NCI-H1417 (cell line): ENCODE measurements around the gene UBL7.

Experiments
- DNase-seq, 3 experiments: peaks; one replicate each; lab custom pipeline; 2025; lab: John Stamatoyannopoulos, UW

Gene UBL7

DNA sequence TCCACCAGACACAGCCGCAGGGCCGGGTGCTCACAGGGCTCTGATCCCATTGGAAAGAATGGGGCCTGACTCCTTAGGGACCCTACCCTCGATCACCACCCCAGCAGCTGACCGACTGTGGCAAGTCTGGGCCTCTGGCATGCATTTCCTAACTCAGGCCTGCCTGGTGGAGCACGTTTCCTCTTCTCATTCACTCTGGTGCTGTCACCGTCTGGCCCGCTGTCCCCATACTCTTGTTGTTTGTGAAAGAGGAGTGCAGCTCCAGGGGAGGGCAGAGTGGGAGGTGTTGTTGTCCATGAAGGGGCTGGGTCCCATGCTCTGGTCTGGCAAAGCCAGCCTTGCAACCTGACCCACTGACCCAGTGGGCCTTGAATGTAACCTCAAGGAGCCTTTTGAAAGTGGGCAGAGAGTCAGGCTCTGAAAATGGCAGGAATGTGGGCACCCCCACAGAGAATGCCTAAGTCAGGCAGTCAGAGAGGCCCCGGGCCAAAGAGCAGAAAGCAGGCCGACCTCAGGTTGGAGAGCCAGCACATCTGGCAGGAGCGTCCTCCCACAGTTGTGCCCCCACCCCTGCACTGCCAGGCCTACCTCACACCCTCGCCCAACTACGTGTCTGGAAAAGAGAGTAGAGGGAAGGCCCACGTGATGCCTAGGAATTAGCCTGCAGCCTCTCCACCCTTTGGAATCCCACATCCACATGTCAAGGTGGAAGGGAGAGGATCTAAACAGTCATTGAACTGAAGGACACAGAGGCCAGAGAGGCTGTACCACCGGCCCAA is 38.1 kb downstream of the UBL7 start:
- DNase-seq: no peak

DNA sequence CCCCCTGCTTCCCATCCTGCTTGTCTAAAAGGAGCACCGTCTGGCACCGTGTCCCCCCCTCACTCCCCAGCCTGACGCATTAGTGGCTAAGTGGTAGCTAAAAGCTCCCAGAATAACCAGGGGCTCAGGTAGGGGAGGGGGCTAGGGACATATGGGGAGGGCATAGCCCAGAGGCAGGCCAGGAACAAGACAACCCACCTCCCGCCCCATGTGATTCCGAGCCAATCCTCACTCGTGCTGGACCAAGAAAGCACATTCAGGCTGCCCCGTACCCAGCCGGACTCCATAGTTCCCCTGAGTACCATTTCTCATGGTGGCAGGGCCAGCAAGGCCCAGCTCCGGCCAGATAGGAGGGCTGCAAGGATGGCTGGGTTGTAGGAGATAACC is 38.7 kb downstream of the UBL7 start:
- no peak for DNase-seq

DNA sequence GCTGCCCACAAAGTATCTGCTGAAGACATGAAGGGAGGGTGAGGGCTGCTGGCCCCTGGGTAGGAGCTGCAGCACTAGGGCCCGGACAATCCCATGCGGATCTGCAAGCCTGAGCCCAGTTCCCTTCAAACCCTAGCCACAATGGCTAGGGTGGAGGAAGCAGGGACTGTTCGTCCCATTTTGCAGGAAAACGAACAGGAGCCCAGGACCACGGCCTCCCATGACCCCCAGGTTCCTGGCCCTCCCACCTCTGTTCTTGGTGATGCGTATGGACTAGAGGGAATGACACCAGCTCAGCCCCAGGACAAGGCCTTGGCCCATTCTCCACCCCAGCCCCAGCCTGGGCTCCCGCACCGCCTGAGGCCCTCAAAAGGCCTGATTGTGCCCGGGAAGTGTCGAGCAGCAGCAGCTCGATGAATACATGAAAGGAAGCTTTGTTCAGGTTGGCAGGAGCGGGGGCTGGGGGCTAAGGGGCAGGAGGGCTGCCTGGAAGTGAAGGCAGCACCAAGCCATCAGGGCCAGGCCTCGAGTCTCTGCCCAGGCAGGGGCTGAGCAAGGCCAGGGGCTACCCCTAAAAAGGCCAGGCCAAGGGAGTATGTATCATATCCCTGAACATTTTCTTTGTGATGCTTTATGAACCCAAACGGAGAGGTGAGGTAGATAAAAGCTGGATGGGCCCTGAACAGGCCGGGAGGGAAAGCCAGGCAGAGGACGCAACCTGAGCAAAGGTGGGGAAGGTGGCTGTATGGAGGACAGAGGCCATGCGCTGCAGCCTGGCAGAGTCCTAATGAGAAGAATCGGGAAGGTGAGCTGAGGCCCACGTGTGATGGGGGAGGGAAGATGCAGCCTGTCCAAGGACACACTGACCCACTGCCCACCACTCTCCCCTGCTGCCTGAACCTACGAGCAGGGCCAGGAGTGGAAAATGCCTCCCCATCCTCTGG is 39.4 kb downstream of the UBL7 start:
- no peak for DNase-seq

DNA sequence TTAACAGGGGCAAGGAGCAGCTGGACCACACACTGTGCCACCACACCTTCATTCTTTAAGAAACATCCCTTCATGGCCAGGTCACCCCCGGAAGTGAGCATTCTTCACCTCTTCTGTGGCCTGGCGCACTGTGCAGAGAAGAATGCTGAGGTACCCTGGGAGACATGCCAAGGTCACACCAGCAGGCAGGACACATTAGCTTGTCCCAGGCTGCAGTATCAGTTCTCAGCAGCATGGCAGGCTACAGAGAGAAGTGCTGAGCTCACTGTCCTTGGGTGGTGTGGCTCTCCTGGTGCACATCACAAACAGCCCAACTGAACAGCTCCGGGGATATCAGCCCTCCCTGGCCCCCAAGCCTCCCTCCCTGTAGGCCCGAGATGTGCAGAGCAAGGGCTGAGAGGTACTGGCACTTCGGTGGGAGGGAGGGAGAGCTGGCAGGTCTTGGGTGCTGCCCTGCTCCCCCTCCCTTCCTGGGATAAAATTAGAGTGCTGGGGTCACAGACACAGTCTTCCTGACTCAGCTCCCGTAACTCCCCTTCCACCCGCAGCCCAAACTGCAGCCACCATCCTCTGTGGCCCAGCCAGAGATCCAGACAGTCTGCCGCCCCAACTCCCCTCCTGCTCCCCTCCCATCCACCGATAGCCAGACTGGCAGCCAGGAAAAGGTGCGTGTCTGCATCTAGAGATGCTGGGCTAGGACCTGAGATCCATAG is 40.6 kb downstream of the UBL7 start:
- DNase-seq: no peak

DNA sequence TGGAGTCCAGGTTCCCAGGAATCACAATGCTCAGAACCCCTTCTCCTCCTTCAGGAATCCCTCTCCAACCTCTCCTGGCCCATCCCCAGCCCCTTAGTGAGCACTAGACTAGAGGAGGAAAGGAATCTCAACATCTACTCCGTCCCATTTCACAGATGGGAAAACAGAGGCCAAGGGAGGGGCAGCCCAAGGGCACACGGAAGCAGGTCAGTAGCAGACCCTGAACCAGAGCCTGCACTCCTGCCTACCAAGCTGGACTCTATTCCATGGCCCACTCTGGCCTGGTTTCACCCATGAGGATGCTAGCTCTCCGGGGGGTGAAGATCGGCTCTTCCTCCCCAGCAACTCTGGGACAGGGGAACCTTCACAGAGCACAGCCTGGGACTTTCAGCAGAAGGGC is 41.5 kb downstream of the UBL7 start:
- no peak for DNase-seq

DNA sequence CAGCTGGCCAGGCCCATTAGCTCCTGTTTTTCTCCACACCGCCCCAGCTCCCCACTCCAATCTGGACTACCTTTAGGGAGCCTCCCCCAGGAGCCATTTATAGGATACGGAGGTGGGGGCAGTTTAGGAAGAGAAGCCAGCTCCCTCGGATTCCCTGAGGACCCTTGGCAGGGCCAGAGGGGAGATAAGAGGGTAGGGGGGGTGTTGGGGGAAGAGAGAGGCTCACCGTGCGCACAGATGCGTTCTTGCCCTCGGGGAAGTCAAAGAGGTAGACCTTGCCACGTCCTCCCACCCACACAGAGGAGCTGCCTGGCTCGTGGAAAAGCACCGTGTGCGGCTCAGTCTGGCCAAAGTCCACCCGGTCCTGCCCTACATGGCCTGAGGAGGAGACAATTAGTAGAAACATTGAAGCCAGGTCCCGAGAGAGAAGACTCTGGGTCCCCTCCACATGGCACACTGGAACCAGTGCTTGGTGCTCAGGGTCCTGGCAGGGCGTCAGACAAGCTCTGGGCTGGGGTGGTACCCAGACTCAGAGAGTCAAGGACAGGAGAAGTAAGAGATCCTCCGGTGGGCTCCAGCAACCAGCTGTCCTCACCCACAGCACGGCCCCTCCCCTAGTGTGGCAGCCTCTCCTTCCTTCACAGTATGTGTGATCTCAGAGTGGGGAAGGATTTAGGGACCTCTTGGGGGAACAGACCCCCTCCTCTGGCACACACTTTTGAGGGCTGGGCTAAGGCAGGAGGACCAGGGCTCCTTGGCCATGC is 42.2 kb downstream of the UBL7 start:
- no peak for DNase-seq

DNA sequence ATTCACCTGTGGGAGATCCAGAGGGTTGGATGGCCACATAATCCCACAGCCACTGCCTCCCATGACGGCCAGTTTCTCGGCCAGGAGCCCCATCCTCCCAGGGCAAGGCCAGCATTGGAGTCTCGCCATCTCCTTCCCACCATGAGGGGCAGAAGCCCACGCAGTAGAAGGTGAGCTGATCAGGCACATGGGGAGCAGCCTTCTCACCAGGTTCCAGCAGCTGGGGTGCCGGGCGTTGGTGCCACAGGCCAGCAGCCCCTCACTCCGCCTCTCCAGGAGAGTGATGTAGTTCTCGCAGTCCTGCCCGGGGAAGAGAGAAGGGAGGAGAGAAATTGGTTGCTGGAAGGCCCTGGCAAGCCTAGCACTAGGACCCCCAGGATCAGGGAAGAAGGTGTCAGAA is 43.3 kb downstream of the UBL7 start:
- no peak for DNase-seq

DNA sequence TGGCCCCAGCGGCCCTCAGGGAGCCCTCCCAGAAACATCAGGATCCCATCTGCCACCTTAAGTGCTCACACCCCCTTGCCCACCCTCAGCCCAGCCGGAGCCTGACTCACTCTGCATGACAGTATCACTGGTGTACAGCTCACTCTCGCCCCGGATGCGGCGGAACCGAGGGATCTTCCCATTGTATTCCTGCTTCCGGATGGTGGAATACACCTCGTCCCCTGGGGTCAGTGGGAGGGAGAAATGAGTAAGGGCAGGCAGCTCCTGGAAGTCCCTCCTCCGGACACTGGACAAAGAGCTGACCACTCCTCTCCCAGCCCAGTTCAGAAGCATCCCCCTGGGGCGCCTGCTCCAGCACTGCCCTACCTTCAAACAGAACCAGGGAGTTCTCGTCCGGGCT is 43.7 kb downstream of the UBL7 start:
- DNase-seq: no peak

DNA sequence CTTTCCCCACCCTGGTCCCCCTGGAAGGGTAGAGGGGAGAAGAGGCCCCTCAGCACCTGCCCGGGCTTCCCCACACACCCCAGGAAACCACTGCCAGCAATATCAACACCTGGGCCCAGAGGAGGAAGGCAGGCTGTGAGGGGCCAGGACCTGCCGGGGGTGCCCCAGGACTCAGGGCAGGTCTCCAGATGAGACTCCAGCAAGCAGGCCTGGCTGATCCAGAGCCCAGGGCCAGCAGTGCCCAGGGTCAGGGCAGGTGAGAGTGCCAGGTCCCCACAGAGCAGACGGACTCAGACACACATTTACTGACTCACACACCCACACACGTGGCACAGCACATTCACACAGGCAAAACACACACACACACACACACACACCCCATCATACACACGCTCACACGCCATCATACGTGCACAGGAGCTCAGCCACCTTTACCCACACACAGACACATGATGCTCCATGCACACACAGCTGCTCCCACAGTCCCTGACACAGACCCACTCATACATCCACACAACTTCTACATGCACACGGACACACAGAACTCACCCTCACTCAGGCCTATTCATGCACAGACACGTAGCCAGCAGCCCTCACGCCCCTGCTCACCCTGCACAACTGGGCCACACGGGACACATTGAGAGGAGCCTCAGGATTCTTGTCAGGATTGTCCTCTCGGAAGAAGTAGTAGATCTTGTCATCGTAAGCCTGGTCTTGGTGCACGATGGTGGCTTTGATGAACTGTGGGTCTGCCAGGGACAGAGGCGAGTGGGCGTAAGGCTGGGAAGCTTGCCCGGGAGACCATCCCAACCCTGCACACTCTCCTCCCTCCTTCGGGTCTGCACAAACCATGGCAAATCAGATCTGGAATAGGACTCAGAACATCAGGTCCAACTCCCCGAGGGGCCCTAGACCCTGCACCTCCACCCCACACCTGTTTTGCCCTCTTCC is 44.7 kb downstream of the UBL7 start:
- no peak for DNase-seq

DNA sequence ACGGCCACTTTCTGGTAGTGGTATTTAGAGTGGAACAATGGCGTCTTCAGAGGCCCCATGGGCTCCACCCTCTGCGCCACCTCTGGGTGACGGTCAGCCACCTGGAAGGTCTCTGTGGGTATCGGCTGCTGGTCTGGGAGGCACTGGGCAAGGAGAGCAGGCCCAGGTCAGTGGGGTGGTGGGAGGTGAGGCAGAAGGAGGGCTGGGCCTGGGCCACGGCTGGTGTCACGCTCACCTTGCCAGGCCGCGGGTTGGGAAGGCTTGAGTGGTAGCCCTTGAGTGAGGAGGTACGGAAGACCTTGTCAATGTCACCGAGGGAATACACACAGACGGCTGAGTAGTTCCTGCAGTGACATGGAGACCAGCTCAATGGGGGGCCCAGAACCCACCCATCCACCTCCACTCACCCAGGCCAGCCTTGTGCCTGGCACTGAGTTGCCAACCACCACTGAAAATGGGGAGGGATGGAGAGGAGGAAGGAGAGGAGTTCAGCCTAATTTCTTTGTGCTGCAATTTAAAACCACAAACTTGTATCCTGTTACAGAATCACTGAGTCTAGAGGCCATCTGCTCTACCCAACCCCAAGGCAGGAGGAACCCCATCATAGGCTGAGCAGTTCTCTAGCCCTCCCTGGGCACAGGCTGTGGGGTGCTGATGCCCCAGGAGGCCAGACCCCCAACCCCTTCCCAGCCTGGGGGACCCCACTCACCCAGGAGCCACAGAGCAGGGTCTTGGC is 46.2 kb downstream of the UBL7 start:
- DNase-seq: no peak

DNA sequence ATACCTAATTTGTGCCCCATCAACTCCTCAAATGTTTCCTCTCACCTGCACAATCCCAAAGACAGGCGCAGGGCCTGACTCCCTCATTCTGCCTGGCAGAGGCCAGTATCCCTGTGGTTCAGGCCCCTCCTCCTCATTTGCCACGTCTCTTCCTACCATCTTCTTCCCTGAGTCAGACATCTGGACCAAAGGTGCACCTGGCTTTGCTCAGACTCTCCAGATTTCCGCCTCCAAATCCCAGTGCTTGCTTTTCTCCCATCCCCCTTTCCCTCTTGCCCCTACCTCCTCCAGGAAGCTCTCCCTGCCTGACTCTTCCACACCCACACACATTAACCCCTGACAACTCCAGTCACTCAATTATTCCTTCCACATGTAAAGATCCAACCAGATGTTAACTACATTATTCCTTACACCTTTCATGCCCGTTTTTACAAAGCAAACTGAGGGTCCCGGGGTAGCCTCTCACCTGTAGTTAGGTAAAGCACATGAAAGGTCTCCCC is 46.8 kb downstream of the UBL7 start:
- DNase-seq: no peak

DNA sequence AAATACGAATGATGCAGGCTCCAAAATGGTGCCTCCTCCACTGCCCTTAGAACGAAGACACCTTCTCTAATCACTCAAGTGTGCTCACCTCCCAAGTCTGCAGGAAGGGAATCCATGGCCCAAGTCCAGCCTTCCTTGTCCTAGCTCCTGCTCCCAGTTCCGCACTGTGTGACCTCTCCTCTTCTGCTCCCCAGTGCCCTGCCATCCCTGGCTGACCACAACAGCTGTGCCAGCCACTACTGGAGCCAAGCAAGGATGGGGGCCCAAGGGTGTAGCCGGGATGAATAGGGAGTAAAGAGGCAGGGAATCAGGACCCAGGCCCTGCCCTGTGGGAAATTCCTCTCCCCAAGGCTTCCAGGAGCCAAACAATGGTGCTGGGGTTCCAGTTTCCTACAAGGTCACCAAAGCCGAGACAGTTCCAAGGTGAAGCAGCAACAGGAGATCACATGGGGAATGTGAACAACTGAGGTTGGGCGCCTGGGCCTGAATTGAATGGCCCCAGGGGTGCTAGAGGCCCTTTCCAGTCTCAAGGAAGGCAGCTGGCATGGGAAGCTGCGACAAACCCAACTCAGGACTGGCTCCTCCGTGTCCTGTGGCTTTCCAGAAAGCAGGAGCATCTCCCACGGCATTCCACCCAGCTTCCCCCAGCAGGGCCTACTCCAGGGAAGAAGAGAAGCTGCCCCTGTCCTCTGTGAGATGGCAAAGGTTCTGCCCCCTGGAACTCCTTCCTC is 47.4 kb downstream of the UBL7 start:
- DNase-seq: no peak

DNA sequence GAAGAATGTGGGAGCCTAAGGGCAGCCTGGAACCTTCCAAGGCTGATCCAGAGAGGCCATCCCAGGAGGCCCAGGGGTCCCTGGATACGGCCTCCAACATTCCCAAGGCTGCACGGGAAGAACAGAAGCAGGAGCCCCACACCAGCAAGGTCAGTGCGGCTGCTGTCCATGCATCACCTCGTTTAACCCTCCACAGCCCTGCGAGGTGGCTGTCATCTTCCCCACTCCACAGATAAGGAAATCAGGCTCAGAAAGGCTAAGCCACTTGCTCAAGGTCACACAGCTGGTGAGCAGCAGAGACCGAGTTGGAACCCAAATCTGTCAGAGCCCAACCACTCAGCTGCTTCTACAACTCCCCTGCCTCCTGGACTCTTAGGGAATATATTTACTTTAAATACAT is 48.8 kb downstream of the UBL7 start:
- DNase-seq: no peak

DNA sequence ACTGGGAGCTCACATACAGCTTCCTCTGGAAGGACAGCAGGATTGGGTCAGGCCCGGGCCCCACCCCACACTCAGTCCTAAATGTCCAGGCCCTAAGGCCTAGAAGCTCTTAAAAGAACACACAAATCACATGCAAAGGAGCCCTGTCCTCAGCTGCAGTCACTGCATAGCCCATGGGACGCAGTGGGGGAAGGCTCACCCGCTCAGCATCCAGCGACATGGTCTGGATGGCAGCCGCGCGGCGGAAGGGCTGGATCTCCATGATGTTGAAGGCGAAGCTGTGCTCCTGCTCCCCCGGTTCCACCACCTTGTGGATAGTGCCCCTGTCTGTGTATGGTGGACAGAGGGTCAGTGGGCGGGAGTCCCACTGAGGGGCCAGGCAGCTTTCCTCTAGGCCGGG is 49.3 kb downstream of the UBL7 start:
- DNase-seq: no peak

DNA sequence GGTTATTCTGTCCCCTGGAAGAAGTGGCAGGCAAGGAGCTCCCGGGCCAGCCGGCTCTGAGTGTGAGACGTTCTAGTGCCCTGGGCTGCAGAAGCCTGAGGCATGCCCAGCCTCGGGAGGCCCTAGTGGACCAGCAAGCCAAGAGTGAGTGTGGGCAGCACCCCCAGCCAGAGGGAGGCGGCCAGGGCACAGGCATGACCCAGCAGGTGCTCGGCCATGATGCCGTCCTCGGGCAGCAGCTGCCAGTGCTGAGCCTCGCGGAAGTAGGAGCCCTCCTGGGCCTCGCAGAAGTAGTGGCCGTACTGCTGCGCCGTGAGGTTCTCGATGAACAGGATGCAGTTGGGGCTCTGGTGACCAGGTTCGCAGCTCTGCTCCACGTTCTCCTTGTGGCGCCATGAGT is 50.5 kb downstream of the UBL7 start:
- DNase-seq: no peak

DNA sequence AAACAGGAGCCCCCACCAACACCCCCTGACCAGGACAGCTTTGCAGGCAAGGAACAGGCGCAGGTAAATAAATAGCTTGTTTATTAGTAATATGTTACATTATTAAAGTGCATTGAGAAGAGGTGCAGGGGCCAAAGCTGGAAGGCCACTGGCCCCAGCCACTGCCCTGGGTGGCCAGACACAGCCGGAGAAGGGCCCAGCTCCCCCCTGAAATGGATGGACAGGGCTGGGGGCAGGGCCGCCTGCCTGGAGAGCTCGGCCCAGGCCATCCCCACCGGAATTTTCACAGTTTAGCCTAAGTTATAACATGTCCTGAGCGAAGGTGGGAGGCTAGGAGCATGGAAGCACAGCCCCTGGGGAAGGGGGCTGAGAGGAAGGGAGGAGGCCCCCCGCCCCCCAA is 51.7 kb downstream of the UBL7 start:
- no peak for DNase-seq

DNA sequence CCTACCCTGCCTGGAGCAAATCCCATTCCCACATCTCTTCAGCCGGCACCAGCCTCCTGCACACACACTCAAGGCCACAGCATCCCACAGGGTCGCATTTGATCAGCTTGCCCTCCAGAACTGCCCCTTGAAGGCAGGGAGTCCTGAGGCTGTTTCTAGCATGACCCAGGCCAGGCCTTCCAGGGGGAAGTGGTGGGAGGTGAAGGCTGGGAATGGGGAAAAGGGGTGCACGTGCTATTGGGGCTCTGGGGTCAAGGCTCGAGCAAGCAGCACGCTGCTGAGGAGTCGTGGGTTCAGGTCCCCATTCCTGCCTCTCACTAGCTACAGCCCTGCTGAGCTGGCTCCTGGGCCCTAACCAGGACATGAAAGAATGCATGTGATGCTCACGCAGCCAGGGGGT is 52.1 kb downstream of the UBL7 start:
- no peak for DNase-seq

DNA sequence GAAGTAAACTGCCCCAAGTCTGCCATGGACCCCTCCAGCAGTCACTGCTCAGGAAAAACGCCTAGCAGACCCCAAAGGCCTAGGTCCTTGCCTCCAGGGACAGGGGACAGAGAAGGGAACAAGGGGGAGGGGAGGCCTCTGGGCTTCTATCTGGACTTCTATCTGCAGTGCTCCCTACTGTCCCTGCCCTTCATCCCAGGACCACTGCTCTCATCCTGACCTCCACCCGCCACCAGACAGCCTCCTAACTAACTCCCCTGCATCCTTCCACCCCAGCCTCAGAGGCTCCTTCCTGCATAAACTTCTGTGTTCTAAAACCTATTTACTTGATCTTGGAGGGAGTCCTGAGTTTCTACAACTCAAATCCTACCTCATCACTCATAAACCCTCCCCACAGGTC is 52.6 kb downstream of the UBL7 start:
- DNase-seq: no peak
